IMR-90 (cell line): ENCODE measurements around the gene NAGS. TPM values are rescaled to one million over a fixed set of nuclear protein-coding genes. Genes with fewer than 3 reads are reported as not detected.

Source experiments
- ATAC-seq: fragments of 200-7000 bp; cut with Tn5 transposase; 2 replicates; pipeline ENCODE4 v1.9.1; 2020; ENCODE audit warnings: low read depth, mild to moderate bottlenecking, moderate library complexity
- BruUV-seq: library from RNA; stranded (reverse); fragments of 400-500 nt; replicated peaks from 2 replicates; lab custom pipeline; 2021; lab: Mats Ljungman, UMichigan
- CTCF ChIA-PET: fragments of 300-600 bp; formaldehyde crosslinking; extraction: SDS; loops from one replicate; lab custom pipeline; 2021; ENCODE audit warnings: antibody characterized with exemption; lab: Yijun Ruan, JAX
- POLR2A ChIA-PET: fragments of 300-600 bp; sonication (Branson Sonifier 250); formaldehyde crosslinking; loops from one replicate; lab custom pipeline; 2022; ENCODE audit warnings: antibody characterized with exemption; ENCODE audit not compliant: unreplicated experiment; lab: Charles Lee
- DNase-seq: peaks from one replicate; pipeline ENCODE4 v3.0.0; 2013
- H2AFZ ChIP-seq: replicated peaks from 2 replicates; pipeline ENCODE3; 2013; ENCODE audit warnings: low read length, mild to moderate bottlenecking; ENCODE audit not compliant: poor library complexity
- H2AK5ac ChIP-seq: 2 replicates; pipeline ENCODE4 v1.6.1; 2013; ENCODE audit warnings: low read depth, low read length, inconsistent platforms
- H2AK9ac ChIP-seq: replicated peaks from 2 replicates; pipeline ENCODE3; 2013; ENCODE audit warnings: mild to moderate bottlenecking, low read depth, low read length, moderate library complexity; ENCODE audit not compliant: poor library complexity
- H2BK120ac ChIP-seq: 2 replicates; pipeline ENCODE4 v1.6.1; 2013; ENCODE audit warnings: low read depth, low read length, inconsistent platforms
- H2BK15ac ChIP-seq: 3 replicates; pipeline ENCODE4 v1.6.1; 2013; ENCODE audit warnings: low read depth, low read length, inconsistent platforms
- H2BK20ac ChIP-seq: 2 replicates; pipeline ENCODE4 v1.6.1; 2013; ENCODE audit warnings: low read depth, mild to moderate bottlenecking, inconsistent platforms, low read length, moderate library complexity
- H2BK5ac ChIP-seq: 2 replicates; pipeline ENCODE4 v1.6.1; 2013; ENCODE audit warnings: mild to moderate bottlenecking, low read depth, low read length, inconsistent platforms; ENCODE audit not compliant: poor library complexity, severe bottlenecking
- H3K14ac ChIP-seq: replicated peaks from 2 replicates; pipeline ENCODE4 v1.6.1; 2013; ENCODE audit warnings: low read depth, low read length, inconsistent platforms
- H3K18ac ChIP-seq: 2 replicates; pipeline ENCODE4 v1.6.1; 2013; ENCODE audit warnings: low read depth, low read length, control low read depth
- H3K23ac ChIP-seq: 2 replicates; pipeline ENCODE4 v1.6.1; 2013; ENCODE audit warnings: low read depth, low read length, inconsistent platforms
- H3K27ac ChIP-seq: 2 replicates; pipeline ENCODE4 v1.5.1; 2013; ENCODE audit warnings: mild to moderate bottlenecking, control low read depth, low read length; ENCODE audit not compliant: insufficient read depth
- H3K27me3 ChIP-seq: 2 replicates; pipeline ENCODE4 v1.6.1; 2013; ENCODE audit warnings: low read length; ENCODE audit not compliant: control insufficient read depth, insufficient read depth
- H3K36me3 ChIP-seq: 2 replicates; pipeline ENCODE4 v1.6.1; 2013; ENCODE audit warnings: low read length, mixed read lengths; ENCODE audit not compliant: control insufficient read depth, insufficient read depth
- H3K4ac ChIP-seq: 2 replicates; pipeline ENCODE4 v1.6.1; 2013; ENCODE audit warnings: low read depth, low read length, inconsistent platforms
- H3K4me1 ChIP-seq: 2 replicates; pipeline ENCODE4 v1.6.1; 2013; ENCODE audit warnings: low read length, mixed read lengths; ENCODE audit not compliant: control insufficient read depth, insufficient read depth
- H3K4me2 ChIP-seq: 2 replicates; pipeline ENCODE4 v1.6.1; 2013; ENCODE audit warnings: low read depth, mild to moderate bottlenecking, control low read depth, low read length, moderate library complexity
- H3K4me3 ChIP-seq: 2 replicates; pipeline ENCODE4 v1.5.1; 2013; ENCODE audit warnings: low read depth, mild to moderate bottlenecking, control low read depth, low read length, moderate library complexity; ENCODE audit not compliant: insufficient read depth
- H3K56ac ChIP-seq: 2 replicates; pipeline ENCODE4 v1.6.1; 2013; ENCODE audit warnings: low read length, inconsistent platforms; ENCODE audit not compliant: insufficient read depth; ENCODE audit errors: extremely low read depth
- H3K79me1 ChIP-seq, 2 experiments: 2 replicates each; pipeline ENCODE4 v1.6.1; 2013; ENCODE audit warnings: low read length in 2 of 2, inconsistent platforms in 1 of 2, low read depth in 1 of 2
- H3K9ac ChIP-seq: 2 replicates; pipeline ENCODE4 v1.6.1; 2013; ENCODE audit warnings: low read depth, low read length, control low read depth
- H3K9me1 ChIP-seq: 2 replicates; pipeline ENCODE4 v1.6.1; 2013; ENCODE audit warnings: low read length, inconsistent platforms; ENCODE audit not compliant: insufficient read depth
- H3K9me3 ChIP-seq: 2 replicates; pipeline ENCODE4 v1.6.1; 2013; ENCODE audit warnings: low read length; ENCODE audit not compliant: control insufficient read depth, insufficient read depth
- H4K20me1 ChIP-seq: 2 replicates; pipeline ENCODE4 v1.6.1; 2013; ENCODE audit warnings: low read length, inconsistent platforms; ENCODE audit not compliant: insufficient read depth
- H4K5ac ChIP-seq: 2 replicates; pipeline ENCODE4 v1.6.1; 2013; ENCODE audit warnings: mild to moderate bottlenecking, low read depth, low read length, control low read depth
- H4K8ac ChIP-seq, 2 experiments: 2 replicates each; pipeline ENCODE4 v1.6.1; 2013; ENCODE audit warnings: low read depth in 2 of 2, low read length in 2 of 2, control low read depth in 1 of 2, inconsistent platforms in 1 of 2
- H4K91ac ChIP-seq: 2 replicates; pipeline ENCODE4 v1.6.1; 2013; ENCODE audit warnings: low read depth, low read length, inconsistent platforms; ENCODE audit not compliant: insufficient read depth
- BHLHE40 ChIP-seq: fragments of 150-350 bp; IDR thresholded peaks from 2 replicates; pipeline ENCODE4 v1.6.1; 2016; ENCODE audit warnings: mild to moderate bottlenecking, low read depth, low read length
- CHD1 ChIP-seq: IDR thresholded peaks from 2 replicates; pipeline ENCODE4 v1.6.1; 2012; ENCODE audit warnings: low read depth, low read length, improper control_type of control experiment
- FOS ChIP-seq: fragments of 150-350 bp; IDR thresholded peaks from 2 replicates; pipeline ENCODE4 v1.6.1; 2016; ENCODE audit warnings: low read depth, low read length
- MAFK ChIP-seq: IDR thresholded peaks from 2 replicates; pipeline ENCODE4 v1.6.1; 2012; ENCODE audit warnings: low read depth, low read length, improper control_type of control experiment
- MAZ ChIP-seq: IDR thresholded peaks from 2 replicates; pipeline ENCODE4 v1.6.1; 2012; ENCODE audit warnings: low read depth, mild to moderate bottlenecking, low read length, improper control_type of control experiment, moderate library complexity, borderline replicate concordance
- MXI1 ChIP-seq: IDR thresholded peaks from 2 replicates; pipeline ENCODE4 v1.6.1; 2012; ENCODE audit warnings: low read depth, mild to moderate bottlenecking, low read length, moderate library complexity, borderline replicate concordance
- POLR2A ChIP-seq: IDR thresholded peaks from 2 replicates; pipeline ENCODE4 v1.6.1; 2012; ENCODE audit warnings: mild to moderate bottlenecking, low read depth, low read length
- RFX5 ChIP-seq: IDR thresholded peaks from 2 replicates; pipeline ENCODE4 v1.8.0; 2012; ENCODE audit warnings: low read depth, mild to moderate bottlenecking, low read length, moderate library complexity
- SMC3 ChIP-seq: fragments of 150-350 bp; IDR thresholded peaks from 2 replicates; pipeline ENCODE4 v1.6.1; 2016; ENCODE audit warnings: low read depth, mild to moderate bottlenecking, antibody characterized with exemption, low read length, moderate library complexity
- USF2 ChIP-seq: fragments of 150-350 bp; IDR thresholded peaks from 2 replicates; pipeline ENCODE4 v1.6.1; 2017; ENCODE audit warnings: mild to moderate bottlenecking, antibody characterized with exemption, low read length, low read depth
- WGBS, 2 experiments: methylation state at CpG; one replicate each; pipeline versions ENCODE4 v1.1.5 to v1.1.7; 2013; ENCODE audit warnings: missing lambda C conversion rate in 2 of 2; ENCODE audit not compliant: insufficient read length in 1 of 2; ENCODE audit errors: extremely low coverage in 2 of 2; 5-methylcytosine and 5-hydroxymethylcytosine counted together
- dilution Hi-C: fragments of 300-500 bp; cut with HindIII; formaldehyde crosslinking; loops from one replicate; pipeline ENCODE4 v1.14.3; 2018; ENCODE audit warnings: low sequenced_read_pairs; ENCODE audit not compliant: unreplicated experiment
- in situ Hi-C: fragments of 300-500 bp; cut with MboI; formaldehyde crosslinking; loops from 3 replicates; pipeline ENCODE4 v1.14.3; 2019; ENCODE audit warnings: low sequenced_read_pairs, inconsistent platforms, mixed read lengths
- intact Hi-C: fragments of 100-400 bp; cut with micrococcal nuclease; formaldehyde crosslinking; loops from 2 replicates; pipeline ENCODE4 v1.10.0; 2022
- polyA plus RNA-seq, 3 experiments: library from polyadenylated mRNA; depleted of rRNA; stranded (reverse); fragments of >200 nt; gene quantifications; 2 replicates each; pipeline ENCODE4 v1.2.3, GENCODE V29; 2012; ENCODE audit warnings: low replicate concordance in 1 of 3
- total RNA-seq: library from RNA; depleted of rRNA; stranded (reverse); fragments of >200 nt; gene quantifications from 2 replicates; pipeline ENCODE4 v1.2.3, GENCODE V29; 2012

NAGS gene
- total and polyA plus RNA-seq, 2 of the 4 experiments (the other 2 are of a cell fraction): 0.54 to 0.99 TPM

- Histone ChIP-seq H3K4me2 (no peak overlapping the region), H3K9me1 (peaks cover 6% of the 10 kb centered on the region), H3K27ac (no peak overlapping the region), H2AFZ (no peak overlapping the region), H4K5ac (no peak overlapping the region), H3K4me3 (no peak overlapping the region), H2AK9ac (no peak overlapping the region), H3K9ac (no peak overlapping the region), H3K23ac (no peak overlapping the region), H3K36me3 (peaks cover 49% of the 10 kb centered on the region), H3K4me1 (peaks cover 5% of the 10 kb centered on the region), H3K14ac (no peak overlapping the region), H3K27me3 (no peaks in the 10 kb centered on the region), H2AK5ac (no peak overlapping the region), H3K79me1 (peaks cover 38 to 65% of the 10 kb centered on the region in 2 experiments), H2BK15ac (no peak overlapping the region), H3K18ac (no peak overlapping the region), H3K9me3 (no peaks in the 10 kb centered on the region), H4K20me1 (peaks cover 63% of the 10 kb centered on the region), H2BK20ac (no peak overlapping the region), H2BK120ac (no peak overlapping the region), H3K4ac (no peak overlapping the region), H4K8ac (no peak overlapping the region), H3K56ac (no peak overlapping the region), H4K91ac (no peak overlapping the region), H2BK5ac (no peak overlapping the region)
- TF ChIP-seq FOS (no peak), MXI1 (no peak), USF2 (no peak), BHLHE40 (no peak), RFX5 (no peak), CHD1 (no peak), SMC3 (no peak), MAZ (no peak), MAFK (no peak), POLR2A (no peak)
- ChIA-PET CTCF (interaction anchor here (0.6 kb wide), 1 partner anchor 86 kb away, joined by 3 read pairs; no protein-coding TSS in a partner anchor), POLR2A (no interaction called here)
- 100% methylated on average over 2 of the region's 9 CpGs; no CpG with 5 or more reads in 1 of the 2 experiments for WGBS, 2 experiments
- dilution Hi-C loops: no loop called here
- DNase-seq: no peak
- in situ Hi-C loops: no loop called here
- intact Hi-C loops: loop anchor here (10.0 kb wide), 1 partner anchor 115 kb away; no protein-coding TSS in a partner anchor
- no peak for ATAC-seq
- BruUV-seq: no TSS peak
Observed at GRCh38 chr17:44049294-44050060, 45.1 kb downstream of the NAGS start.
